ENCODE data around the gene TRIM64C. TPM values are rescaled to one million over a fixed set of nuclear protein-coding genes. Genes with fewer than 3 reads are reported as not detected.
"Not testable (repeated sequence)": the region's sequence is repeated elsewhere in the genome, so short reads cannot be mapped to it uniquely, and the experiment has no call there.

The TRIM64C gene
- not detected for total RNA-seq

DNA sequence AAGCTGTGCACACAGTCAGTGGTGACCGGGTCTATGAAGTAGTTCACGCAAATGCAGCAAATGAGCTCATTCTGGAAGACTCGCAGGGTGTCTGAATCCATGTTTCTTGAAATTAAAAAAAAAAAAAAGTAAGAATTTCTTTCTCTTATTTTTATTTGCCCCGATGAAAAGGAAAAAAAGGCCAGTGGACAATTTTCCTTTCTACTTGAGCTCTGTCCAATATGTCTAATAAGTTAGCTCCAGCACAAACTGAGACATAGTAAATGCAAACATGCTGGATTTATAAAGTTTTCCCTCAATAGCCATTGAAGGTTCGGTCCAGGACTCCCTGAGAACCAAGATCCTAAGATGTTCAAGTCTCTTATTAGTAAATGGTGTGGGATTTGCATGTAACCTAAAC lies at the start of gene TRIM64C:
Gene TRIM64C, minus strand, starts transcription at position 101 of the 400 bp plus-strand sequence. Its CDS starts 0 bp downstream, at position 101.
- H3K27ac ChIP-seq; H3K36me3 ChIP-seq; DNase-seq; H3K4me1 ChIP-seq; H3K27me3 ChIP-seq; intact Hi-C loops (cut with DNase I; ENCODE audit: low total_unique reads); in situ Hi-C loops (cut with MboI; ENCODE audit: low pct_ligation_motif_present in 1 of 4, low pct_unique_long_range_greater_than_20kb in 1 of 4, low sequenced_read_pairs in 3 of 4); H3K4me3 ChIP-seq; H3K9me3 ChIP-seq: not testable (repeated sequence)
- 84% methylated on average over 3 to 5 of the region's 5 CpGs for WGBS, 2 donors (ENCODE audit: low coverage in 1 of 2)

- H3K27me3 ChIP-seq; H3K27ac ChIP-seq; in situ Hi-C loops (cut with MboI; ENCODE audit: low pct_ligation_motif_present in 1 of 4, low pct_unique_long_range_greater_than_20kb in 1 of 4, low sequenced_read_pairs in 3 of 4); intact Hi-C loops (cut with DNase I; ENCODE audit: low total_unique reads); DNase-seq; H3K4me1 ChIP-seq; H3K9me3 ChIP-seq; H3K4me3 ChIP-seq; H3K36me3 ChIP-seq: not testable (repeated sequence)
- 80 to 90% methylated on average over 3 to 24 of the region's 24 CpGs for WGBS, 2 donors (ENCODE audit: low coverage in 1 of 2)
Measured at GRCh38 chr11:49102356-49102755, 43.4 kb upstream of the TRIM64C start.

GRCh38 chr11:49069897-49070296 lies 11.0 kb upstream of the TRIM64C start:
- intact Hi-C loops (cut with DNase I; ENCODE audit: low total_unique reads); in situ Hi-C loops (cut with MboI; ENCODE audit: low pct_ligation_motif_present in 1 of 4, low pct_unique_long_range_greater_than_20kb in 1 of 4, low sequenced_read_pairs in 3 of 4); H3K27me3 ChIP-seq; H3K4me3 ChIP-seq; H3K4me1 ChIP-seq; H3K27ac ChIP-seq; H3K36me3 ChIP-seq; H3K9me3 ChIP-seq; DNase-seq: not testable (repeated sequence)
- 43 to 65% methylated on average over 3 to 5 of the region's 5 CpGs for WGBS, 2 donors (ENCODE audit: low coverage in 1 of 2)

GRCh38 chr11:49049821-49050220 lies 9.1 kb downstream of the TRIM64C start:
- H3K4me1 ChIP-seq; H3K27me3 ChIP-seq; H3K4me3 ChIP-seq; DNase-seq; in situ Hi-C loops (cut with MboI; ENCODE audit: low pct_ligation_motif_present in 1 of 4, low pct_unique_long_range_greater_than_20kb in 1 of 4, low sequenced_read_pairs in 3 of 4); H3K36me3 ChIP-seq; intact Hi-C loops (cut with DNase I; ENCODE audit: low total_unique reads); H3K9me3 ChIP-seq; H3K27ac ChIP-seq: not testable (repeated sequence)
- WGBS, 2 donors (ENCODE audit: low coverage in 1 of 2) = 86% methylated on average over 38 of the region's 38 CpGs; no CpG with 5 or more reads in 1 of the 2 donors

DNA sequence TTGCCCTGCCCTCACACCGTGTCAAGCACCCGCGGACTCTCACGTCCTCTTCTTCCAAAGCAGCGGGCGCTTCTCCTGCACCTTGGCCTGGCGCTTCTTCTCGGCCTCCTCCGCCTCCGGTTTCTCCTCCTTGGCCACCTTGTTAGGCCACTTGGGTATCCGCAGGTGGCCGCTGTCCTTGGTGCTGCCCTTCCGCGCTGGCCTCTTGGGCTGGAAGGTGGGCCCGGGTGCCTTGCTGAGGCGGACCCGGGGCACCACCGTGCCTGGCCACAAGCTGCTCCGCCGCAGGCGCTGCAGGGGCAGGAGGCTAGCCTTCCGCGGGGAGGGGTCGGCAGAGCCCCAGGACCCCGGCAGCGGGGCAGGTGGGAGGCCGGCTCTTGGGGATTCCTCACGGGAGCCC lies 10.7 kb downstream of the TRIM64C start:
- WGBS, 2 donors (ENCODE audit: low coverage in 1 of 2) = 89% methylated on average over 21 of the region's 28 CpGs; no CpG with 5 or more reads in 1 of the 2 donors
- H3K9me3 ChIP-seq; intact Hi-C loops (cut with DNase I; ENCODE audit: low total_unique reads): not testable (repeated sequence)

DNA sequence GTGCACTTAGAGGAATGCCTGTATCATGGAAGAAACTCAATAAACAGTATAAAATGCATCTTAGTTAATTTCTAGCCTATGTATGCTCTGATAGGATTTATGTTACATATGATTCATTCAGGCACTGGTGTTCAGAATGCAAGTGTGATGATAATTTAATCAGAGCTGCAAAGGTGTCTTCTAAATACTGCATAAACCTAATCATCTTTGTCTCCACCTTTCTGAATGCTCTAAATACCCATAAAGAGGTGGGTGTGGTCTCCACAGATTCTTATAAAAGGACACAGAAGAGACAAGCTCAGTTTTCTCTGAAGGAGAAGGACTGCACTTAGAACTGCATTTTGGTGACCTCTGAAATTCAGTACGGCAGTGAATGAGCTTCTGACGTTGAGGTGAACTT lies 30.4 kb downstream of the TRIM64C start, which contains the start of gene TRIM49B:
Gene TRIM49B, plus strand, starts transcription at position 301 of the 400 bp plus-strand sequence. CDS start 2,777 bp downstream, outside the sequence.
- H3K27ac ChIP-seq; intact Hi-C loops (cut with DNase I; ENCODE audit: low total_unique reads); H3K9me3 ChIP-seq; DNase-seq; H3K4me3 ChIP-seq; in situ Hi-C loops (cut with MboI; ENCODE audit: low pct_ligation_motif_present in 1 of 4, low pct_unique_long_range_greater_than_20kb in 1 of 4, low sequenced_read_pairs in 3 of 4); H3K36me3 ChIP-seq; H3K27me3 ChIP-seq; H3K4me1 ChIP-seq: not testable (repeated sequence)
- WGBS, 2 donors (ENCODE audit: low coverage in 1 of 2) = 31 to 60% methylated on average over 1 to 2 of the region's 2 CpGs

More for the DNA sequence above, 10.7 kb downstream of the TRIM64C start:
- H3K36me3 ChIP-seq; H3K27ac ChIP-seq; H3K4me1 ChIP-seq; H3K4me3 ChIP-seq; DNase-seq; H3K27me3 ChIP-seq; in situ Hi-C loops (cut with MboI; ENCODE audit: low pct_ligation_motif_present in 1 of 4, low pct_unique_long_range_greater_than_20kb in 1 of 4, low sequenced_read_pairs in 3 of 4): not testable (repeated sequence)

Small RNA genes within 50 kb of the gene (small RNA-seq; reads per million reads assigned to genes)
- 0 reads per million in 4 donors for gene AC084851.1

Other genes with a start within 250 kb of the TRIM64C start
- gene TRIM51G, start 75.2 kb downstream of the TRIM64C start, total RNA-seq = not detected
- gene TRIM49B, start 30.3 kb downstream of the TRIM64C start, total RNA-seq = not detected
- under 1 TPM in 1 of 4 donors, not detected in 3; 0.14 TPM for gene FOLH1, start 149.5 kb upstream of the TRIM64C start, total RNA-seq